ENCODE measurements around the gene TPP1.

DNA sequence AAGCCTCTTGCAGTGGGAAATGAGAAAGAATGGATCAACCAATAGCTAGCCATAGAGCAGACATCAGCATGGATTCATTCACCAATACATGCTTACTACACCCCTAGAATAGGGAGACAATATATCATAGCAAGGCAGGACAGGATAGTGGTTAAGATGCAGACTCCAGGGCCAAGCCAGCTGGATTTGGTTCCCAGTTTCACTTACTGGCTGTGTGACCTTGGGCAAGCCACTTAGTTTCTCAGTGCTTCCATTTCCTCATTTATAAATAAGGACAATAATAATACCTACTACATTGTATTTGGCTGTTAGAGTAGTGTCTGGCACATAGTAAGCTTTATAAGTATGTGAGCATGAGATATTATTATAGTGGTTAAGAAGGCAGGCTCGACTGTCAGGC, 29.3 kb upstream of the TPP1 start:
- TF ChIP-seq, protein P1, sequence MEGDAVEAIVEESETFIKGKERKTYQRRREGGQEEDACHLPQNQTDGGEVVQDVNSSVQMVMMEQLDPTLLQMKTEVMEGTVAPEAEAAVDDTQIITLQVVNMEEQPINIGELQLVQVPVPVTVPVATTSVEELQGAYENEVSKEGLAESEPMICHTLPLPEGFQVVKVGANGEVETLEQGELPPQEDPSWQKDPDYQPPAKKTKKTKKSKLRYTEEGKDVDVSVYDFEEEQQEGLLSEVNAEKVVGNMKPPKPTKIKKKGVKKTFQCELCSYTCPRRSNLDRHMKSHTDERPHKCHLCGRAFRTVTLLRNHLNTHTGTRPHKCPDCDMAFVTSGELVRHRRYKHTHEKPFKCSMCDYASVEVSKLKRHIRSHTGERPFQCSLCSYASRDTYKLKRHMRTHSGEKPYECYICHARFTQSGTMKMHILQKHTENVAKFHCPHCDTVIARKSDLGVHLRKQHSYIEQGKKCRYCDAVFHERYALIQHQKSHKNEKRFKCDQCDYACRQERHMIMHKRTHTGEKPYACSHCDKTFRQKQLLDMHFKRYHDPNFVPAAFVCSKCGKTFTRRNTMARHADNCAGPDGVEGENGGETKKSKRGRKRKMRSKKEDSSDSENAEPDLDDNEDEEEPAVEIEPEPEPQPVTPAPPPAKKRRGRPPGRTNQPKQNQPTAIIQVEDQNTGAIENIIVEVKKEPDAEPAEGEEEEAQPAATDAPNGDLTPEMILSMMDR (IDR thresholded peaks at IDR 0.05; ENCODE audit: low read length) = no peak
- TF ChIP-seq EZH2 (optimal IDR thresholded peaks at IDR 0.05; ENCODE audit: low read depth, low read length) = no peak
